Neuronal stem cell (in vitro differentiated cells): Measurements from ENCODE around the gene CST5.

Experiments
- DNase-seq: peaks from one replicate; pipeline ENCODE4 v3.0.0-alpha.2; 2013; ENCODE audit warnings: low spot score
- H2AFZ ChIP-seq: one replicate; pipeline ENCODE4 v1.6.1; 2013; ENCODE audit warnings: mild to moderate bottlenecking, low read length, inconsistent platforms
- H2AK5ac ChIP-seq: 2 replicates; pipeline ENCODE4 v1.6.1; 2013; ENCODE audit warnings: low read depth, mild to moderate bottlenecking, inconsistent platforms, low read length, moderate library complexity, mixed read lengths
- H2BK120ac ChIP-seq: 2 replicates; pipeline ENCODE4 v1.6.1; 2013; ENCODE audit warnings: low read depth, mild to moderate bottlenecking, inconsistent platforms, low read length, moderate library complexity, mixed read lengths
- H2BK12ac ChIP-seq: one replicate; pipeline ENCODE4 v1.6.1; 2013; ENCODE audit warnings: low read length, inconsistent platforms
- H2BK15ac ChIP-seq: 2 replicates; pipeline ENCODE4 v1.6.1; 2013; ENCODE audit warnings: mild to moderate bottlenecking, low read length, inconsistent platforms, mixed read lengths
- H2BK5ac ChIP-seq: one replicate; pipeline ENCODE4 v1.6.1; 2013; ENCODE audit warnings: inconsistent platforms, mild to moderate bottlenecking, low read length, moderate library complexity
- H3K14ac ChIP-seq: one replicate; pipeline ENCODE4 v1.6.1; 2013; ENCODE audit warnings: low read length, inconsistent platforms
- H3K18ac ChIP-seq: 2 replicates; pipeline ENCODE4 v1.6.1; 2013; ENCODE audit warnings: low read length, inconsistent platforms
- H3K23ac ChIP-seq: 2 replicates; pipeline ENCODE4 v1.6.1; 2013; ENCODE audit warnings: low read depth, mild to moderate bottlenecking, mixed read lengths, low read length, inconsistent platforms; ENCODE audit not compliant: poor library complexity
- H3K27ac ChIP-seq: replicated peaks from 3 replicates; pipeline ENCODE4 v1.5.1; 2013; ENCODE audit warnings: low read length, inconsistent platforms
- H3K27me3 ChIP-seq, 3 experiments: 2 replicates each; pipeline ENCODE4 v1.6.1; 2013; ENCODE audit warnings: low read length in 3 of 3, mild to moderate bottlenecking in 2 of 3, inconsistent platforms in 1 of 3, low read depth in 1 of 3, mixed read lengths in 1 of 3, moderate library complexity in 1 of 3; ENCODE audit not compliant: control insufficient read depth in 3 of 3, insufficient read depth in 3 of 3
- H3K36me3 ChIP-seq, 2 donors: replicated peaks in 1 of 2; 2 replicates each; pipeline ENCODE4 v1.6.1; 2013; ENCODE audit warnings: low read length in 2 of 2; ENCODE audit not compliant: control insufficient read depth in 2 of 2, insufficient read depth in 2 of 2
- H3K4ac ChIP-seq: 2 replicates; pipeline ENCODE4 v1.6.1; 2013; ENCODE audit warnings: inconsistent platforms, mild to moderate bottlenecking, low read length, moderate library complexity
- H3K4me1 ChIP-seq, 2 donors: 1 replicate in 1 of 2; 2 replicates in 1 of 2; pipeline ENCODE4 v1.6.1; 2013; ENCODE audit warnings: low read length in 2 of 2, low read depth in 1 of 2; ENCODE audit not compliant: control insufficient read depth in 2 of 2, insufficient read depth in 1 of 2
- H3K4me2 ChIP-seq: one replicate; pipeline ENCODE4 v1.6.1; 2013; ENCODE audit warnings: mild to moderate bottlenecking, low read length, inconsistent platforms; ENCODE audit not compliant: insufficient read depth, poor library complexity, severe bottlenecking
- H3K4me3 ChIP-seq, 2 donors: 2 replicates each; pipeline ENCODE4 v1.5.1; 2013; ENCODE audit warnings: low read length in 2 of 2, mild to moderate bottlenecking in 2 of 2, inconsistent platforms in 1 of 2, moderate library complexity in 1 of 2
- H3K79me1 ChIP-seq: one replicate; pipeline ENCODE4 v1.6.1; 2013; ENCODE audit warnings: low read depth, mild to moderate bottlenecking, inconsistent platforms, low read length, moderate library complexity
- H3K9ac ChIP-seq: one replicate; pipeline ENCODE4 v1.6.1; 2013; ENCODE audit warnings: mild to moderate bottlenecking, low read depth, low read length, inconsistent platforms; ENCODE audit not compliant: poor library complexity
- H3K9me3 ChIP-seq, 2 donors: replicated peaks in 1 of 2; 2 replicates each; pipeline versions ENCODE3 to v1.6.1; 2013; ENCODE audit warnings: low read length in 2 of 2, mild to moderate bottlenecking in 2 of 2, inconsistent platforms in 1 of 2, low read depth in 1 of 2, mixed read lengths in 1 of 2, moderate library complexity in 1 of 2; ENCODE audit not compliant: control insufficient read depth in 2 of 2, insufficient read depth in 1 of 2
- H4K8ac ChIP-seq: one replicate; pipeline ENCODE4 v1.6.1; 2013; ENCODE audit warnings: low read depth, mild to moderate bottlenecking, inconsistent platforms, low read length, moderate library complexity
- H4K91ac ChIP-seq: one replicate; pipeline ENCODE4 v1.6.1; 2013; ENCODE audit warnings: low read length, low read depth, mild to moderate bottlenecking, inconsistent platforms; ENCODE audit not compliant: poor library complexity
- WGBS, 2 donors: extraction: QIAGEN DNeasy Blood & Tissue Kit; methylation state at CpG; one replicate each; pipeline ENCODE4 v1.1.7; 2013; ENCODE audit warnings: missing lambda C conversion rate in 2 of 2, mixed read lengths in 1 of 2; ENCODE audit not compliant: insufficient read length in 2 of 2, insufficient replicate concordance in 1 of 2; ENCODE audit errors: extremely low coverage in 2 of 2; 5-methylcytosine and 5-hydroxymethylcytosine counted together

Gene CST5

DNA sequence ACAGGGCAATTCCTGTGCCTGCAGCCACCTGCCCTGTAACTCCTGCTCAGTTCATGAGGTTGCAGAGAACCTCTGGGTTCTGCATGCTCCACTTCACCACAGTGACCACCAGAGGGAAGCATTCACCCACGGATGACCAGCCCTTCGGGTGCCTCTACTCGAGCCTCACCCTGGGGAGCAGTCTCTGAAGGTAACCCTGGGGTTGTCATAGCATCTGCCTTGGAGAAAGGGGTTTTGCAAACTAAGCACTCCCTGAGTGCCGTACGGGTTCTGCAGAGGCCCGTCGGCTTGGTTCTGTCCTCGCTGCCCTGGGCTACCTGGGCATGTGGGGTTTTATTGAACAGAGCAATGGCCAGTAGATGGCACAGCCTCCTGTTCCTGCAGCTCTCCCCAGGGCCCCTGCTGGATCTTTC lies 10.2 kb upstream of the CST5 start:
- Histone ChIP-seq H4K8ac (no peak overlapping the region), H3K4me1 (no peaks in the 10 kb centered on the region), H4K91ac (no peak overlapping the region), H2BK15ac (no peak overlapping the region), H2BK120ac (no peak overlapping the region), H3K14ac (no peak overlapping the region), H3K36me3 (no peaks in the 10 kb centered on the region), H3K9me3 (no peaks in the 10 kb centered on the region), H2BK5ac (no peak overlapping the region), H3K9ac (no peak overlapping the region), H3K23ac (no peak overlapping the region), H2BK12ac (no peak overlapping the region), H3K27me3 (no peaks in the 10 kb centered on the region), H3K4me2 (no peak overlapping the region), H2AFZ (no peak overlapping the region), H2AK5ac (no peak overlapping the region), H3K18ac (no peak overlapping the region), H3K4ac (no peak overlapping the region), H3K79me1 (no peaks in the 10 kb centered on the region), H3K27ac (no peak overlapping the region), H3K4me3 (no peak overlapping the region)
- WGBS, 2 donors, result no CpG with 5 or more reads among the region's 8 CpGs
- DNase-seq, result peak; percentile 43

GRCh38 chr20:23887856-23888255 lies 8.3 kb upstream of the CST5 start:
- Histone ChIP-seq H4K8ac (no peak overlapping the region), H3K14ac (no peak overlapping the region), H2AK5ac (no peak overlapping the region), H2BK5ac (no peak overlapping the region), H2AFZ (no peak overlapping the region), H3K9ac (no peak overlapping the region), H3K23ac (no peak overlapping the region), H4K91ac (no peak overlapping the region), H3K9me3 (no peaks in the 10 kb centered on the region), H3K4ac (no peak overlapping the region), H3K4me1 (no peaks in the 10 kb centered on the region), H3K18ac (no peak overlapping the region), H3K36me3 (no peaks in the 10 kb centered on the region), H3K79me1 (no peaks in the 10 kb centered on the region), H3K4me2 (no peak overlapping the region), H2BK120ac (no peak overlapping the region), H2BK15ac (no peak overlapping the region), H2BK12ac (no peak overlapping the region), H3K4me3 (no peak overlapping the region), H3K27ac (no peak overlapping the region), H3K27me3 (no peaks in the 10 kb centered on the region)
- no CpG with 5 or more reads among the region's 2 CpGs for WGBS, 2 donors
- no peak for DNase-seq

GRCh38 chr20:23884771-23885162 lies 5.2 kb upstream of the CST5 start:
- H3K4me2 ChIP-seq, result no peak overlapping the region
- H3K18ac ChIP-seq, result no peak overlapping the region
- no peak overlapping the region for H3K23ac ChIP-seq
- H4K8ac ChIP-seq, result no peak overlapping the region
- WGBS, 2 donors, result no CpG with 5 or more reads among the region's 5 CpGs
- no peak overlapping the region for H3K4me3 ChIP-seq
- no peak overlapping the region for H4K91ac ChIP-seq
- no peak overlapping the region for H2BK15ac ChIP-seq
- no peaks in the 10 kb centered on the region for H3K79me1 ChIP-seq
- H3K27me3 ChIP-seq, result no peaks in the 10 kb centered on the region
- no peak overlapping the region for H3K4ac ChIP-seq
- no peaks in the 10 kb centered on the region for H3K9me3 ChIP-seq
- no peak overlapping the region for H3K9ac ChIP-seq
- no peak overlapping the region for H2AK5ac ChIP-seq
- H3K4me1 ChIP-seq, result no peaks in the 10 kb centered on the region
- H2BK5ac ChIP-seq, result peak overlapping the region; percentile 19
- no peak overlapping the region for H2BK12ac ChIP-seq
- no peak overlapping the region for H2AFZ ChIP-seq
- no peak overlapping the region for H3K14ac ChIP-seq
- H3K36me3 ChIP-seq, result no peaks in the 10 kb centered on the region
- H2BK120ac ChIP-seq, result no peak overlapping the region
- H3K27ac ChIP-seq, result no peak overlapping the region
- no peak for DNase-seq

DNA sequence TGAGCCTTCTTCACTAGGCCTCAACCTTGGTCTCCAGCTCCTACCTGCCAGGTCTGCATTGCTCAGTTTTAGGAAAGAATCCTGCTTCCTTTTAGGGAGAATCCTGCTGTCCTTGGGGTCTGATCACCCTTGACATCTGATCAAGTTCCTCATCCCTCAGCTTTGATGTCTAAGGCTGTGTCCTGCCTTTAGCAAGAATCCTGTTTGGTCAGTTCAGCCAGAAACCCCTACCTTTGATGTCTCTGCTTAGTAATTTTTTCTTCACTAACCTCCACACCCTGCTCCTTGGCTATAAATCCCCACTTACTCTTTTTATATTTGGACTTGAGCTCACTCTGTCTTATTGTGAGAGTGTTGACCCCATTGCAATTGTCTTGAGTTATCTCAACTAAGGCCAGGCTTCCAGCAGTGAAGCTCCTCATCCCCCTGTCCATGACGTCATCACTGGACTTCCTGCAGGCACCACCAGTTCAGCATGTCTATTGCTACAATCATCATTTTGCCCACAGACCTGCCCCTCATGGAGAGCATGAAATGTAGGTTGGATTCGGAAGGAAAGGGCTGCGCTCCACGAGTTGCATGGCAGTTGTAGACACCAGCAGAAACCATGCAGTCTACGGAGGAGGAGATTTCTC lies 4.7 kb upstream of the CST5 start:
- H3K23ac ChIP-seq, result no peak overlapping the region
- H2BK120ac ChIP-seq, result no peak overlapping the region
- no CpG with 5 or more reads among the region's 5 CpGs for WGBS, 2 donors
- H2BK15ac ChIP-seq, result no peak overlapping the region
- H4K8ac ChIP-seq, result no peak overlapping the region
- DNase-seq, result no peak
- no peak overlapping the region for H4K91ac ChIP-seq
- no peak overlapping the region for H3K9ac ChIP-seq
- H3K4me3 ChIP-seq, result no peak overlapping the region
- H2BK12ac ChIP-seq, result no peak overlapping the region
- no peaks in the 10 kb centered on the region for H3K36me3 ChIP-seq
- no peaks in the 10 kb centered on the region for H3K79me1 ChIP-seq
- no peak overlapping the region for H3K14ac ChIP-seq
- H3K4ac ChIP-seq, result no peak overlapping the region
- no peak overlapping the region for H2AFZ ChIP-seq
- H2BK5ac ChIP-seq, result peak overlapping the region; percentile 19
- no peak overlapping the region for H3K27ac ChIP-seq
- H3K9me3 ChIP-seq, result no peaks in the 10 kb centered on the region
- no peak overlapping the region for H2AK5ac ChIP-seq
- H3K18ac ChIP-seq, result no peak overlapping the region
- H3K4me1 ChIP-seq, result no peaks in the 10 kb centered on the region
- no peaks in the 10 kb centered on the region for H3K27me3 ChIP-seq
- no peak overlapping the region for H3K4me2 ChIP-seq
